HG03064 (cell line): Measurements from ENCODE around the gene MFSD1.
"Not testable (repeated sequence)": the region's sequence is repeated elsewhere in the genome, so short reads cannot be mapped to it uniquely, and the experiment has no call there.

Experiments used
- ATAC-seq: cut with Tn5 transposase; IDR thresholded peaks from one replicate; pipeline ENCODE4 v1.9.1; 2021; ENCODE audit warnings: low read depth; ENCODE audit not compliant: unreplicated experiment

MFSD1 gene

DNA sequence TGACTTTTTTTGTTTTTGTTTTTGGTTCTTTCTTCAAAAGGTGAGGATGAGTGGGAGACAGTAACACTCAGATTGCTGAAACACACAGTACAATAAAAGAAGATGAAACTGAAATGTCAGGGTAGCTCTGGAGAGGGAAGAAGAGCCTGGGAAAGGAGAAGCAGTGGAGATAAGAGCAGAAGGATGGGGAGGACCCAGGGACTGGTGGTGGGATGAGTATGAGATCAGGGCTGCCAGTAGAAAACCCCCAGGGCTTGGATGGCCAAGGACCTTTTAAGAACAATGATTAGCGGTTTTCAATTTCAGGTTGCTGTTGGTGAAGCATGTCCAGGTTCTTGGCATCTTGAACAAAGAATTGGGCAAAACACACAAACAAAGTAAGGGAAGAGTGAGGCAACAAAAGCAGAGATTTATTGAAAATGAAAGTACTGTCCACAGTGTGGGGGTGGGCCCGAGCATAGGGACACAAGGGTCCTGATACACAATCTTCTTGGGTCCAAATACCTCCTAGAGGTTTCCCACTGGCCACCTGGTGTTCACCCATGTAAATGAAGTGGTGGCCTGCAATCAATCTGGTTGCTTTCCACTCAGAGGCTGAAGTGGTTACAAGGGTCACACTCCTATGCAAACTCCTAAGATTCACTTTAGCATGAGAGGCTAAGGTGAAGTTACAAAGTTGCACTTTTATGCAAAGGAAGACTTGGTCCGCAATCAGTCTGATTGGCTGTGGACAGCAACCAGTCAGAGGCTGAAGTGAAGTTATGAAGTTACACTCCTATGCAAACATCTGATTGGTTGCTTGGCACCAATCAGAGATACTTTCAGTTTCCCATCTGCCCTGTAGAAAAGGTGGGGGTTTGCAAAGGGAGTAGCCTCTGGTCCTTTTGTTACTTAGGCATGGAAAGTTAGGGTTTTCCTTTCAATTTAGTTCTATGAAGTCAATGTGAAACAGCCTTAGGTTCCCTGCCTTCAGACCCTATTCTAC is 26.1 kb upstream of the MFSD1 start:
- ATAC-seq = no peak

DNA sequence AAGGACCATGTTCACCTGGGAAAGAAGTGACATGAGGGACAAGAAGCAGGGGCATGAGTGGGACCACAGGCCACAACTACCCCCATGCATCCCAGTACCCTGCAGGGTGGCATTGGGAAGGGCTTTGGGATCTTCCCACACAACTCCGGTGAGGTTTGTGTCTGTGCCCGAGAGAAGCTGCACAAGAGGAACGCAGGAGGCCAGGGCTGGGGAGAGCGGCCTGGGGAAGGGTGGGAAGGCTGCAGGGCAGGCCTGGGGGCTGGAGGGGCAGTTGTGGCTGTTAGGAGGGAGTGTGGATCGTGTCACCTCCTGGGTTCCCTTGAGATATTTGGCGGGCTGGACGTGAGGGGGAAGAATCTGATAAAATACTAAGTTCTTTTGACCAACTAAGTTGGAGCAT is 25.3 kb upstream of the MFSD1 start:
- ATAC-seq = no peak

GRCh38 chr3:158777161-158777873 is 24.5 kb upstream of the MFSD1 start:
- ATAC-seq = no peak

DNA sequence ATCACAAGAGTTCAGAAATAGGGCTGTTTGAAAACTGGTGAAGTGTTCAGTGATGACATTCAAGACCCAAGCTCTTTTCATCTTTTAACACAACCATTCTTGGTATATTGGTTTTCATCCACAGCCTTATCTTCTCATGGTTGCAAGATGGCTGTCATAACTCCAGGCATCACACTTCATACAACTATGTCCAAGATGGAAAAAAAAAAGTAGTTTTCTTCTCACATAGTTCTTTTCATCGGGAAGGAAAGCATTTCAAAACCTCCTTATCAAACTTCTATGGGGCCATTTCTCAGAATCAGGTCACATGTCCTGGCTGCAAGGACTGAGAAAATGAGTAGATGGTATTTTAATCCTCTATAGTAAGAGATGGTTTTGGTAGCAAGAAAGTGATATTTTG is 21.1 kb upstream of the MFSD1 start:
- ATAC-seq = no peak

DNA sequence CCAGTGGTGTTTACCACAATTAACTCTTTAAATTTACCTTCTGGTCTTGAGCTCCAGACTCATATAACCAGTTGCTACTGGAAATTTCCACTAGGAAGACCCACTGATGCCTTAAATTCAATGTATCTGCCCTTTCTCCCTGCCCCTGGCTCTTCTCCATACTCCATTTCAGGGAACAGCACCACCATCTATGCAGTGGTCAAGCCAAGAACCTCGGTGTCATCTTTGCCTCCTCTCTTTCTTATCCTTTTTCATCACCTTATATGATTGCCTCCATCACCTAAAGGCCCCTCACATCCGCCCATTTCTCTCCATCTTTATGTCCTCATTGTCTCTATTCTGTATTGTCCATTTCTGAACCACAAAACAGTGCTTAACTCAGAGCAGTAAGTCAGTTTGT is 20.7 kb upstream of the MFSD1 start:
- no peak for ATAC-seq

DNA sequence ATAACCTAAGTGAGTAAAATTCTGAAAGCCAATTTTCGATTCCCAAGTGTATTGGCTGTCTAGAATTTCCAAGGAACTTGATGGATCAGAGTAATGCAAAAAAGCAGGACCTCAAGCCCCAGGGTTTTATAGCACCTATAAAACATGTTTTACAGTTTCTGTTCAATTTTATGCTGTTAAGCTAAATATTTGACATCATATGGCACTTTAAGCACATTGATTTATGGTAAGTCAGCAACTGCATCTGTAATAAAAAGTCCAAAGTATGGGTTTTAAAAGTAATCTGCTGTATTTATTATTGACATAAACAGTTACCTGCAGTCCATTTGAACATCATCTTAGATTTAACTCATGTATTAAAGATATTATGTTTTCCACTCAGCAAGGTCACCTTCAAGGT is 20.0 kb upstream of the MFSD1 start:
- no peak for ATAC-seq

DNA sequence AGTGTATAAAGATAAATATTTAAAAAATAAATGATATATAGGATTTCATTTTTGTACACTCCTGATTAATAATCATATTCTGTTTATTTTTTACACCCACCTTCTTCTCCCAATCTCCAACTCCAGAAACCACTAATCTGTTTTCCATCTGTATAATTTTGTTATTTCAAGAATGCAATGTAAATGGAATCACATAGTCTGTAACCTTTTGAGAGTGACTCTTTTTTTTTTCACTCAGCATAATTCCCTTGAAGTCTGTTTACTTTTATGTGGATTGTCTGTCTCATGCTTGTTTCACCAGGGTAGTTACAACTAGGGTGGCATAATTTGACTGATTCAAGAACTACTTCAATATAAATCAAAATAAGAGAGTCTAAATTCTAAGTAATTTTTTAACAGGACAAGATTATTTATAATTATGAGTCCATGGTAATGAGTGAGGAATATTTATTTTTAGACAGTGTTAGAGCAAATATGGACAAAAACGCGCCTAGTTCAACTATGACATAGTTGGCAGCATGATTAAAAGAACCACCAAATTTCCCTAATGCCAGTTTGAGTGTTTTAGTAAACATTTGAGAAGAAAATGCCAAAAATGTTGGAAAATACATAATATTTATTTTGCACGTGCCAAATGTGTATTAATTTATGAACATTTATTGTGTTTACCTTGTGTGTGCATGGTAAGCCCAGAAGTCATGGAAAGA is 19.4 kb upstream of the MFSD1 start:
- no peak for ATAC-seq

DNA sequence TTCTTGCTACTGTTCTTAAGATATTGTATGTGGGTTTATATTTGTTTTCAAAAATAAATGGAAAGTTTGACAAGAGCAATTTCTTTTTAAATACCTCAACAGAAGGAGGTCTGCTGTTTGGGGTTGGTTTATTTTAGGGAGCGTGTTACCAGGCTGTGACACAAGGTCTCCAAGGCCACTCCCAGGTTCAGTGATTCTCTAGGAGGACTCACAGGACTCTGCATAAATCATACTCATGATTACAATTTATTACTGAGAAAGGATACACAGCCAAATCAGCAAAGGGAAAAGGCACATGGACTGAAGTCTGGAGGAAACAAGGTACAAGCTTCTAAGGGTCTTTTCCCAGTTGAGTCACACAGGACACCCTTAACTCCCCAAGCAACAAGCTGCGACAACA is 18.8 kb upstream of the MFSD1 start:
- no peak for ATAC-seq

DNA sequence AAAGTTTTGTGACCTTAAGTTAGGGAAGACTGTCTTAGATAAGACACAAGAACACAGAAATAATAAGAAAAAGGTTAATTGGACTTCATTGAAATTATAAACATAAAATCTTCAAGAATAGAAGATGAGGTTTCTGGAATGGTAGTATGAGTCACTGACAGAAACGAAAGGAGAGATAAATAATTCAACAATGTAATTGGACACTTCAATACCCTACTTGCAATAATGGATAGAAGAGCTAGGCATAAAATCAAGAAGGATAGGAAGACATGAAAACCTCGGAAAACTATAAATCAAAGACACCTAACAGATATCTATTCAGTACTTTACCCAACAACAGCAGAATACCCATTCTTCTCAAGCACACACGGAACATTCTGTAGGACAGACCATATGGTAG is 15.9 kb upstream of the MFSD1 start:
- ATAC-seq = no peak

GRCh38 chr3:158788446-158788845 is 13.4 kb upstream of the MFSD1 start:
- no peak for ATAC-seq

- no peak for ATAC-seq
These were observed 12.3 kb upstream of the MFSD1 start for GRCh38 chr3:158789592-158789991.

- peak; percentile 70 for ATAC-seq
These were observed 10.8 kb upstream of the MFSD1 start for GRCh38 chr3:158790901-158791589.

DNA sequence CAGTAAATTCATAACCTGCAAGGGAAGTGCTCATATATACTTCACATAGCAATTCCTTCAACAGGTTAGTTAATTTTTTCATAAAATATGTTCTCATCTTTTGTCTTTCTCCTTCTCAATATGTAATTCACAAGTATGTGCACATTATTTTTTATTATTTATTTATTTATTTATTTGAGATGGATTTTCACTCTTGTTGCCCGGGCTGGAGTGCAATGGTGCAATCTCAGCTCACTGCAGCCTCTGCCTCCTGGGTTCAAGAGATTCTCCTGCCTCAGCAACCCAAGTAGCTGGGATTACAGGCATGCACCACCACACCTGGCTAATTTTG is 10.3 kb upstream of the MFSD1 start:
- not testable (repeated sequence) for ATAC-seq

DNA sequence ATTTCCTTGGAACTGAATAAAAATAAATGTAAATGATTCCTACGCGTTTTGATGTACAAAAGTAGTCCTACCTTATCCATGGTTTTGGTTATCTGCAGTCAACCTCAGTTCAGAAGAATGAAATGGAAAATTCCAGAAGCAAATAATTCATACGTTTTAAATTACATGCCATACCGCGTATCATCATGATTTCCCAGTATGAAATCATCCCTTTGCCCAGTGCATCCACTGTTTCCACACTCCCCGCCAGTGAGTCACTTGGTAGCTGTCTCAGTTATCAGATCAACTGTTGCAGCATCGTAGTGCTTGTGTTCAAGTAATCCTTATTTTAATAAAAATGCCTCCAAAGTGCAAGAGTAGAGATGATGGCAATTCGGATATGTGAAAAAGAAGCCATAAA is 9.1 kb upstream of the MFSD1 start:
- ATAC-seq = no peak

DNA sequence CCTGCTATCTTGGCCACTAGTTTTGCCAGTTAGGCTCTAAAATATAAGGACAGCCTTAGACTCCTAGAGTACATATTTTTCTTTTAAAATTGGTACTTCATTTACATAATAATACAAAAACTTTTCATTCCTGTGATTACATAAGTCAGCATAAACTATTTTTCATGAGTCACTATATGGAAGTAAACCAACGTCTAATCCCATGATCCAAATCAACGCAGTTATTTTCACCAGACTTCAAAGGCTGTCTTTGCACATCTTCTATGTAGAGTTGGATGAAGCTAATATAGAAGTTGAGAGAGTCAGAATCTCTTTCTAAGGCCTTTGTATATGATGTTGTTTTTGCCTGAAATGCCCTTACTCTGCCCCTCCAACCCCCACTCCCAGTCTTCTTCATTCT is 7.6 kb upstream of the MFSD1 start:
- ATAC-seq = no peak

GRCh38 chr3:158794936-158795518 is 6.8 kb upstream of the MFSD1 start:
- no peak for ATAC-seq

GRCh38 chr3:158801201-158801600 is 653 bp upstream of the MFSD1 start:
- no peak for ATAC-seq

GRCh38 chr3:158802409-158803268 is 785 bp downstream of the MFSD1 start:
- ATAC-seq = peak; percentile 8

GRCh38 chr3:158804441-158804840 is 2.6 kb downstream of the MFSD1 start:
- no peak for ATAC-seq
